Kidney (tissue), 14 donors: ENCODE results near the gene MRRF. TPM values are rescaled to one million over a fixed set of nuclear protein-coding genes. Genes with fewer than 3 reads are reported as not detected.

Experiments
- DNase-seq, 5 donors: peaks; one replicate each; pipeline ENCODE4 v3.0.0-alpha.2; 2013 to 2020
- FAIRE-seq: peaks from 2 replicates; lab custom pipeline; 2012; peaks lifted over from hg19 to GRCh38; lab: Jason Lieb, UNC
- H3K27ac ChIP-seq, 2 donors: one replicate each; pipeline ENCODE4 v1.7.0; 2013; ENCODE audit warnings: low read depth in 2 of 2, low read length in 2 of 2, inconsistent platforms in 1 of 2
- H3K27me3 ChIP-seq: one replicate; pipeline ENCODE4 v1.7.1; 2013; ENCODE audit warnings: low read length, inconsistent platforms; ENCODE audit not compliant: control insufficient read depth, insufficient read depth
- H3K36me3 ChIP-seq, 3 donors: one replicate each; pipeline versions ENCODE4 v1.7.0 to v1.7.1; 2013; ENCODE audit warnings: low read length in 3 of 3, control low read depth in 1 of 3, inconsistent platforms in 1 of 3; ENCODE audit not compliant: insufficient read depth in 3 of 3, control insufficient read depth in 2 of 3
- H3K4me1 ChIP-seq, 3 donors: one replicate each; pipeline versions ENCODE4 v1.7.0 to v1.7.1; 2013; ENCODE audit warnings: low read length in 3 of 3, inconsistent platforms in 1 of 3, low read depth in 1 of 3; ENCODE audit not compliant: control insufficient read depth in 2 of 3, insufficient read depth in 2 of 3
- H3K4me3 ChIP-seq, 3 donors: one replicate each; pipeline versions ENCODE4 v1.7.0 to v1.8.1; 2013; ENCODE audit warnings: low read length in 3 of 3, control low read depth in 1 of 3, inconsistent platforms in 1 of 3
- H3K9ac ChIP-seq, 3 donors: one replicate each; pipeline versions ENCODE4 v1.7.0 to v1.7.1; 2013; ENCODE audit warnings: low read length in 3 of 3, control low read depth in 1 of 3, inconsistent platforms in 1 of 3
- H3K9me3 ChIP-seq, 3 donors: one replicate each; pipeline versions ENCODE4 v1.7.0 to v1.7.1; 2013; ENCODE audit warnings: low read length in 3 of 3, control low read depth in 1 of 3, inconsistent platforms in 1 of 3; ENCODE audit not compliant: control insufficient read depth in 2 of 3, insufficient read depth in 1 of 3
- intact Hi-C: fragments of 100-400 bp; cut with DNase I; formaldehyde crosslinking; loops from one replicate; pipeline ENCODE4 v1.11.1; 2022
- polyA plus RNA-seq: library from polyadenylated mRNA; stranded (reverse); fragments of 350-450 nt; fragmentation: Illumina TruSeq; extraction: RNeasy Lipid Tissue Mini Kit (QIAGEN cat#74804); gene quantifications from one replicate; pipeline ENCODE4 v1.2.3, GENCODE V29; 2014; ENCODE audit warnings: low read depth, low replicate concordance; ENCODE audit not compliant: insufficient read depth
- total RNA-seq: library from RNA; stranded (reverse); fragmentation: NEBNext Ultra II Directional; extraction: Animal tissue kit (Norgen Biotek cat#: 25700); gene quantifications from one replicate; pipeline ENCODE4 v1.2.1, GENCODE V29; 2021
- TF ChIP-seq, protein P1 (sequence below): IDR thresholded peaks from 3 replicates; pipeline ENCODE4 v1.5.1; 2012; ENCODE audit warnings: mild to moderate bottlenecking, moderate library complexity, borderline replicate concordance; ENCODE audit not compliant: insufficient read depth; ENCODE audit errors: extremely low read depth
- donor health status: control.
- donor health status: control.
- donor health status: control.
- donor health status: control.
- donor health status: control.
- donor health status: DM: yes; HTN: yes; CAD: no.
- donor health status: Normal renal cell carcinoma (clear cell type).

Gene MRRF
- total and polyA plus RNA-seq, 2 donors from 2014 or later, result 38.8 to 44.9 TPM

DNA sequence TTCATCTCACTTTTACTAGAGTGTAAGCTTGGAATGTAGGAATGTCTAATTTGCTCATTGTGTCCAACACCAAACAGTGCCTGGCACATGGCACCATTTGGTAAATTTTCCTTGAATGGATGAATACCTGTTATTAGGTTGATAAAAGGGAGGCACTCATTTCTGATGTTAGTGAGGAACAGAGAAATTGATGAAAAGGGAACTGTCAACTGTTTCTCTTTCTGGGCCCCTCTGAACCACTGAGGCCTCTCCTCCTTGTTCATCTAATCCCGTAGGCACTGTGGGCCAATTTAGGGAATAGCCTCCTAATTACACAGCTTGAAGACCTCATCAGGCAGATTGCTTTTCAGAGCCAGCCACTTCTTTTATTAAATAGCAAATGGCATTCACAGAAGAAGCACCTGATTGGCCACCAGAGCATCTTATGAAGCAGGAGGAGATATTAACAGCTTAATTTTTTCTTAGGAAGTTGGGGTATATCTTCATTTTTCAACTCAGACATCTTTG is 22.6 kb downstream of the MRRF start:
- Histone ChIP-seq H3K36me3 (peaks cover 9 to 40% (median 26%) of the 10 kb centered on the region in 3 donors), H3K27me3 (no peaks in the 10 kb centered on the region), H3K4me1 (no peaks in the 10 kb centered on the region), H3K9me3 (no peaks in the 10 kb centered on the region), H3K4me3 (no peak overlapping the region), H3K27ac (no peak overlapping the region), H3K9ac (no peak overlapping the region)
- DNase-seq (no peak), FAIRE-seq (no peak)
- intact Hi-C loops, result no loop called here
- TF ChIP-seq, protein P1, sequence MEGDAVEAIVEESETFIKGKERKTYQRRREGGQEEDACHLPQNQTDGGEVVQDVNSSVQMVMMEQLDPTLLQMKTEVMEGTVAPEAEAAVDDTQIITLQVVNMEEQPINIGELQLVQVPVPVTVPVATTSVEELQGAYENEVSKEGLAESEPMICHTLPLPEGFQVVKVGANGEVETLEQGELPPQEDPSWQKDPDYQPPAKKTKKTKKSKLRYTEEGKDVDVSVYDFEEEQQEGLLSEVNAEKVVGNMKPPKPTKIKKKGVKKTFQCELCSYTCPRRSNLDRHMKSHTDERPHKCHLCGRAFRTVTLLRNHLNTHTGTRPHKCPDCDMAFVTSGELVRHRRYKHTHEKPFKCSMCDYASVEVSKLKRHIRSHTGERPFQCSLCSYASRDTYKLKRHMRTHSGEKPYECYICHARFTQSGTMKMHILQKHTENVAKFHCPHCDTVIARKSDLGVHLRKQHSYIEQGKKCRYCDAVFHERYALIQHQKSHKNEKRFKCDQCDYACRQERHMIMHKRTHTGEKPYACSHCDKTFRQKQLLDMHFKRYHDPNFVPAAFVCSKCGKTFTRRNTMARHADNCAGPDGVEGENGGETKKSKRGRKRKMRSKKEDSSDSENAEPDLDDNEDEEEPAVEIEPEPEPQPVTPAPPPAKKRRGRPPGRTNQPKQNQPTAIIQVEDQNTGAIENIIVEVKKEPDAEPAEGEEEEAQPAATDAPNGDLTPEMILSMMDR, result no peak

DNA sequence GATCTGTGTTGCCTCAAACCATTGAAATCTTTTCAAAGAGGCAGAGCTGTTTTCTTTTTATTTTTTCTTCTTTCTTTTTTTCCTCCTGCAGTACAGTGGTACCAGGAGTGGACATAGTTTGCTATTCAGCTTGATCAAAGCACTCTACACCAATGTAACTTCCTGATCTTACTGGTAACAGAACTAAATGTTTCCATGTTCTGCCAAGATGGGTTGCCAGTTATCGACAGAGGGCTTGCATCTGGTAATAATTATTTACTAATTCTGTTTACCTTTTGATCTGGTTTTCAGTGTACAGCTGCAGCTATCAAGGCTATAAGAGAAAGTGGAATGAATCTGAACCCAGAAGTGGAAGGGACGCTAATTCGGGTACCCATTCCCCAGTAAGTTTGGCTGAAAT is 26.8 kb downstream of the MRRF start:
- intact Hi-C loops, result no loop called here
- no peak for DNase-seq
- Histone ChIP-seq H3K4me1 (no peaks in the 10 kb centered on the region), H3K4me3 (no peak overlapping the region), H3K9ac (no peak overlapping the region), H3K27me3 (no peaks in the 10 kb centered on the region), H3K36me3 (peaks cover 9 to 48% (median 39%) of the 10 kb centered on the region in 3 donors), H3K27ac (no peak overlapping the region), H3K9me3 (no peaks in the 10 kb centered on the region)
- TF ChIP-seq, protein P1, result no peak
- no peak for FAIRE-seq

DNA sequence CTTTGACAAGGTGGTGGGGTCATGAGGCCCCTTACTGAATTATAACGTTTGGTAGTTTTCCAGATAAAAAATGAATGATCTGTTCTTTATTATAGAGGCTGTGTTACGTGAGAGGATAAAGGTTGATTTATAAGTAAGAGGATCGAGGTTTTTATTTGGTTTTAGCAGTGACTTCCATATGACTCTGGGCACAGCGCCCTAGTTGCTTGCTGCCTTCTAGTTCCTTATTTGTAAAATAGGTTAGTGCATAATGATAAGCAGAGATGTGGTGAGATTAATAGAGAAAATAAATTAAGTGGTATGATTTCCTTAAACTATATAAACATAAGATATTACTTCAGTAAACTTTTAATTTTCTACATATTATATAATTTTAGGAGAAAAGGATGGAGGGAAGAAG is 29.8 kb downstream of the MRRF start:
- Histone ChIP-seq H3K27me3 (no peaks in the 10 kb centered on the region), H3K4me3 (no peak overlapping the region), H3K36me3 (peaks cover 3 to 55% (median 31%) of the 10 kb centered on the region in 3 donors), H3K27ac (no peak overlapping the region), H3K9ac (no peak overlapping the region), H3K9me3 (no peaks in the 10 kb centered on the region), H3K4me1 (no peaks in the 10 kb centered on the region)
- no peak for DNase-seq
- no peak for FAIRE-seq
- intact Hi-C loops, result no loop called here
- TF ChIP-seq, protein P1, result no peak

DNA sequence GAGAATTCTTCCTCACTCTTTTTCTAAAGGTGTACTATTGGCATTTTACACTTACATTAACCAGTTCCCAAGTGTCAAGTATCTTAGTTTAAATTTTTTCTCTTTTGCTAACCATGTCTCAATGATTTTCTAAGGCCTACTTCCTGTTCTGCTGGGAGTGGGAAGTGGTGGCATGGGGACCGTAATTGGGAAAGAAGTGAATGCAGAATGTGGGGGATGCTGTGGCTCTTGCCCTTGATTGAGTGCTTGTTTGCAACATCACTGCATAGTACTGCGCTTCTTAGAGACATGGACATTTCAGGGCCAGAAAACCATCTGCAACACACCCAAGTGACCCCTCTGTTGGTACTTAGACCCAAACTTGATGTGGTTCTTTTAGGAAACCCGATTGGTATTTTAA is 32.8 kb downstream of the MRRF start:
- DNase-seq, result no peak
- Histone ChIP-seq H3K27ac (no peak overlapping the region), H3K9ac (no peak overlapping the region), H3K36me3 (peaks cover 2 to 45% (median 24%) of the 10 kb centered on the region in 3 donors), H3K9me3 (no peaks in the 10 kb centered on the region), H3K27me3 (no peaks in the 10 kb centered on the region), H3K4me1 (no peaks in the 10 kb centered on the region), H3K4me3 (no peak overlapping the region)
- FAIRE-seq, result no peak
- TF ChIP-seq, protein P1, result no peak
- intact Hi-C loops, result no loop called here
